SU-DHL-6 (cell line): ENCODE results near the gene CORO2A.
"Not testable (repeated sequence)": the region's sequence is repeated elsewhere in the genome, so short reads cannot be mapped to it uniquely, and the experiment has no call there.

ENCODE experiments used
- H2AFZ ChIP-seq: fragments of 200-600 bp; sonication (generic); 2 replicates; pipeline ENCODE4 v1.6.1; 2014; ENCODE audit warnings: low read depth, mild to moderate bottlenecking, moderate library complexity, mixed read lengths, antibody characterized with exemption, low read length; ENCODE audit not compliant: severe bottlenecking
- H3F3A ChIP-seq: fragments of 200-600 bp; shearing (Covaris generic); 2 replicates; pipeline ENCODE4 v1.6.0; 2016; ENCODE audit warnings: antibody characterized with exemption, mild to moderate bottlenecking; ENCODE audit not compliant: insufficient read depth
- H3K27ac ChIP-seq: fragments of 200-600 bp; sonication (generic); 2 replicates; pipeline ENCODE4 v1.5.1; 2016; ENCODE audit warnings: low read depth, mild to moderate bottlenecking, low read length, moderate library complexity, mixed read lengths
- H3K27me3 ChIP-seq: fragments of 200-600 bp; sonication (generic), shearing (Covaris generic); 2 replicates; pipeline ENCODE4 v1.6.0; 2014; ENCODE audit warnings: mild to moderate bottlenecking, low read length
- H3K36me3 ChIP-seq: fragments of 200-600 bp; sonication (generic); 2 replicates; pipeline ENCODE4 v1.6.1; 2014; ENCODE audit warnings: mild to moderate bottlenecking, low read length, mixed read lengths
- H3K4me2 ChIP-seq: fragments of 300-600, 200-600 bp; shearing (Covaris generic), sonication (generic); 2 replicates; pipeline ENCODE4 v1.6.0; 2014; ENCODE audit warnings: low read length, low read depth, mild to moderate bottlenecking; ENCODE audit not compliant: poor library complexity, severe bottlenecking
- H3K4me3 ChIP-seq: fragments of 200-600 bp; sonication (generic); 2 replicates; pipeline ENCODE4 v1.5.1; 2014; ENCODE audit warnings: antibody characterized with exemption, low read length, mild to moderate bottlenecking, mixed read lengths; ENCODE audit not compliant: insufficient read depth, poor library complexity, severe bottlenecking
- H3K79me2 ChIP-seq: fragments of 200-600 bp; sonication (generic); 2 replicates; pipeline ENCODE4 v1.6.1; 2014; ENCODE audit warnings: mild to moderate bottlenecking, low read length, moderate library complexity; ENCODE audit not compliant: insufficient read depth
- H3K9ac ChIP-seq: fragments of 200-600 bp; sonication (generic); 2 replicates; pipeline ENCODE4 v1.7.0; 2014; ENCODE audit warnings: mild to moderate bottlenecking, low read length
- H3K9me2 ChIP-seq: fragments of 200-600 bp; sonication (generic); replicated peaks from 2 replicates; pipeline ENCODE4 v1.6.1; 2014; ENCODE audit warnings: low read length; ENCODE audit not compliant: insufficient read depth
- H3K9me3 ChIP-seq: fragments of 200-600 bp; sonication (generic); 2 replicates; pipeline ENCODE4 v1.6.1; 2014; ENCODE audit warnings: low read length, mixed read lengths; ENCODE audit not compliant: insufficient read depth
- H4K20me1 ChIP-seq: fragments of 200-600 bp; sonication (generic); 2 replicates; pipeline ENCODE4 v1.6.1; 2014; ENCODE audit warnings: low read depth, mild to moderate bottlenecking, antibody characterized with exemption, low read length, moderate library complexity, mixed read lengths
- EZH2phosphoT487 ChIP-seq: fragments of 200-600 bp; sonication (generic), shearing (Covaris generic); conservative IDR thresholded peaks from 2 replicates; pipeline ENCODE4 v1.6.1; 2018; ENCODE audit warnings: mild to moderate bottlenecking, antibody characterized with exemption, low read length, moderate library complexity, mixed read lengths
- TF ChIP-seq, protein P1 (sequence below): fragments of 200-600 bp; sonication (generic); IDR thresholded peaks from one replicate; pipeline ENCODE4 v1.5.1; 2017; ENCODE audit warnings: antibody characterized with exemption, mild to moderate bottlenecking, low read length, moderate library complexity; ENCODE audit not compliant: insufficient read depth, poor library complexity, severe bottlenecking

The CORO2A gene

DNA sequence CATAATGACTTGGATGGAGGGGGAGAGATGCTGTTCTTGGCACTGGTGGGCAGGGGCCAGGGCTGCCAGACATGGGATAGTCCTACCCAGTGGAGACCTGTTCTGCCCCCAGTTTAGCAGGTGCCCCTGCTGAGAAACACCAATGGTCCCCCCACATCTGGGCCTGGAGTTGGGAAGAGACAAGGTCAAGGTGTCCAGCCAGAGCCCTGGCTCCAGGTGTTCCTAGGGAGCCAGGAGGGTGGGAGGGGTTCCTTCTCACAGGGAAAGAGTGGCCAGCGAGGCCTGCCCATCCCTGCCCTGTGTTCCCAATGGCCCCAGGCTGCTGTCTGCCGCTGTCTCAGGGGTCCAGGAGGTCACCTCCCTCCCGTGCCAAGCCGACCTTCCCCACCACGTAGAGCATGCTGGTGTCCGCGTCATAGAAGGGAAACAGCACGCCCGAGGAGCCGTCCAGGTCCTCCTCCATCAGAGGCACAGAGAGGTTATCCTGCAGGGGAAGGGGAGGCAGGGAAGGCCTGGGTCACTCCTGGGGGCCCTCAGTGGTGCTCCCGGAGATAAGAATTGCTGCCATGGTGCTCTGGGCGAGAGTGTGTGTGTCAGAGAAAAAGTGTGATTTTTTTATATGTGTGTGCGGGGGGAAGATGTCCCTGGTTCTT is 61.7 kb downstream of the CORO2A start:
- no peak overlapping the region for H3K4me3 ChIP-seq
- no peaks in the 10 kb centered on the region for H3K9me3 ChIP-seq
- H3F3A ChIP-seq, result no peaks in the 10 kb centered on the region
- no peaks in the 10 kb centered on the region for H3K27me3 ChIP-seq
- no peak overlapping the region for H3K27ac ChIP-seq
- no peak overlapping the region for H2AFZ ChIP-seq
- no peak overlapping the region for H3K4me2 ChIP-seq
- no peaks in the 10 kb centered on the region for H3K79me2 ChIP-seq
- TF ChIP-seq, protein P1, sequence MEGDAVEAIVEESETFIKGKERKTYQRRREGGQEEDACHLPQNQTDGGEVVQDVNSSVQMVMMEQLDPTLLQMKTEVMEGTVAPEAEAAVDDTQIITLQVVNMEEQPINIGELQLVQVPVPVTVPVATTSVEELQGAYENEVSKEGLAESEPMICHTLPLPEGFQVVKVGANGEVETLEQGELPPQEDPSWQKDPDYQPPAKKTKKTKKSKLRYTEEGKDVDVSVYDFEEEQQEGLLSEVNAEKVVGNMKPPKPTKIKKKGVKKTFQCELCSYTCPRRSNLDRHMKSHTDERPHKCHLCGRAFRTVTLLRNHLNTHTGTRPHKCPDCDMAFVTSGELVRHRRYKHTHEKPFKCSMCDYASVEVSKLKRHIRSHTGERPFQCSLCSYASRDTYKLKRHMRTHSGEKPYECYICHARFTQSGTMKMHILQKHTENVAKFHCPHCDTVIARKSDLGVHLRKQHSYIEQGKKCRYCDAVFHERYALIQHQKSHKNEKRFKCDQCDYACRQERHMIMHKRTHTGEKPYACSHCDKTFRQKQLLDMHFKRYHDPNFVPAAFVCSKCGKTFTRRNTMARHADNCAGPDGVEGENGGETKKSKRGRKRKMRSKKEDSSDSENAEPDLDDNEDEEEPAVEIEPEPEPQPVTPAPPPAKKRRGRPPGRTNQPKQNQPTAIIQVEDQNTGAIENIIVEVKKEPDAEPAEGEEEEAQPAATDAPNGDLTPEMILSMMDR, result no peak
- TF ChIP-seq EZH2phosphoT487, result no peak
- H3K9me2 ChIP-seq, result no peaks in the 10 kb centered on the region
- no peaks in the 10 kb centered on the region for H4K20me1 ChIP-seq
- H3K36me3 ChIP-seq, result no peaks in the 10 kb centered on the region
- H3K9ac ChIP-seq, result no peak overlapping the region

- H2AFZ ChIP-seq, H3K9me3 ChIP-seq, H3K4me2 ChIP-seq: not testable (repeated sequence)
These were observed 62.4 kb downstream of the CORO2A start for GRCh38 chr9:98130060-98130459.

DNA sequence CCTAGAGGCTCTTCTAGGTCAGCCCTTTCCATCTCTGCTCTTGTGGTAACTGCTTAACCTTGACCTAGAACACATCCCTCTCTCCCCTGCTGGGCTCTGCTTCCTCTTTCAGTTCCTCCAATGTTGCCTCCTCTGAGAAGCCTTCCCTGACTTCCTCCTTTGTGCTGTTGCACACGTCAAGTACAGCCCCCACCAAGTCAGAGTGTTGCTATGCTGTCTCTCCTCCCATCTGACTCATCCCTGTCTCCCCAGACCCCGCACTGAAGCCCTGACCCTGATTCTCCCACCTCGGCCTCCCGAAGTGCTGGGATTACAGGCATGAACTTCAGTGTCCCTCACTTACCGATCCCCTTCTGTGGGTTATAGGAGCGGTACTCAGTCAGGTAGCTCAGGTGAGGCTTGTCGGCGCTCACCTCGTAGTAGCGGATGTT is 63.0 kb downstream of the CORO2A start:
- H3K27ac ChIP-seq, result no peak overlapping the region
- no peaks in the 10 kb centered on the region for H3K9me2 ChIP-seq
- H3F3A ChIP-seq, result no peaks in the 10 kb centered on the region
- no peak overlapping the region for H3K4me2 ChIP-seq
- H3K9ac ChIP-seq, result no peak overlapping the region
- no peaks in the 10 kb centered on the region for H3K27me3 ChIP-seq
- no peaks in the 10 kb centered on the region for H3K36me3 ChIP-seq
- H3K79me2 ChIP-seq, result no peaks in the 10 kb centered on the region
- H3K9me3 ChIP-seq, result no peaks in the 10 kb centered on the region
- H4K20me1 ChIP-seq, result no peaks in the 10 kb centered on the region
- H2AFZ ChIP-seq, result no peak overlapping the region
- H3K4me3 ChIP-seq, result no peak overlapping the region
- TF ChIP-seq EZH2phosphoT487, result no peak
- TF ChIP-seq, protein P1, result no peak

More at GRCh38 chr9:98130060-98130459, 62.4 kb downstream of the CORO2A start:
- H3K36me3 ChIP-seq, H3K27ac ChIP-seq, H3K4me3 ChIP-seq, H3K9me2 ChIP-seq, H3K9ac ChIP-seq, H3K79me2 ChIP-seq, H3K27me3 ChIP-seq, H3F3A ChIP-seq, H4K20me1 ChIP-seq: not testable (repeated sequence)

DNA sequence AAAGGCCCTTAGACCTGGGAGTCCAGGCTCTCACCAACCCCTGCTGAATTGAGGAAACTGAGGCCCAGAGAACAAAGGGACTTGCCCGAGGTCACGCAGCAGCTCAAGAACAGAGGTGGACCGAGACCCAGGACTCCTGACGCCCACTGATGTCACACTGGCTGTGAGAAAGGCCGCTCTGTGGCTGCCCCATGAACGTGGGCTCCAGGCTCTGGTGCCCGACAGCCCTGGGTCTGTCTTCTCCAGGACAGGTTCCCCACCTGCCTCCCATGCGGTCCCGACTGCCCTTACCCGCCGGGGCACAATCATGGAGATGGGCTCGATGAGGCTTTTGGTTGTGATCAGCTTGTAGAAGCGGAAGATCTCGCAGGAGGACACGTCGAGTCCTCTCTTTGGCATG is 64.1 kb downstream of the CORO2A start:
- H3K4me2 ChIP-seq, result no peak overlapping the region
- H3K27ac ChIP-seq, result no peak overlapping the region
- H3K27me3 ChIP-seq, result no peaks in the 10 kb centered on the region
- TF ChIP-seq, protein P1, result no peak
- no peak for TF ChIP-seq EZH2phosphoT487
- H3K4me3 ChIP-seq, result no peak overlapping the region
- H4K20me1 ChIP-seq, result no peaks in the 10 kb centered on the region
- no peak overlapping the region for H3K9ac ChIP-seq
- H2AFZ ChIP-seq, result no peak overlapping the region
- no peaks in the 10 kb centered on the region for H3K79me2 ChIP-seq
- H3K36me3 ChIP-seq, result no peaks in the 10 kb centered on the region
- H3K9me3 ChIP-seq, result no peaks in the 10 kb centered on the region
- H3F3A ChIP-seq, result no peaks in the 10 kb centered on the region
- H3K9me2 ChIP-seq, result no peaks in the 10 kb centered on the region
